MM.1S (cell line): ENCODE data around the gene SPHK1.

Experiments
- EZH2phosphoT487 ChIP-seq: fragments of 300-600 bp; sonication (generic); IDR thresholded peaks from 2 replicates; pipeline ENCODE4 v1.6.1; 2018; ENCODE audit warnings: antibody characterized with exemption, low read length
- TF ChIP-seq, protein P1 (sequence below): fragments of 300-600 bp; sonication (generic); IDR thresholded peaks from 2 replicates; pipeline ENCODE4 v1.5.1; 2016; ENCODE audit warnings: antibody characterized with exemption, low read length, mixed read lengths

DNA sequence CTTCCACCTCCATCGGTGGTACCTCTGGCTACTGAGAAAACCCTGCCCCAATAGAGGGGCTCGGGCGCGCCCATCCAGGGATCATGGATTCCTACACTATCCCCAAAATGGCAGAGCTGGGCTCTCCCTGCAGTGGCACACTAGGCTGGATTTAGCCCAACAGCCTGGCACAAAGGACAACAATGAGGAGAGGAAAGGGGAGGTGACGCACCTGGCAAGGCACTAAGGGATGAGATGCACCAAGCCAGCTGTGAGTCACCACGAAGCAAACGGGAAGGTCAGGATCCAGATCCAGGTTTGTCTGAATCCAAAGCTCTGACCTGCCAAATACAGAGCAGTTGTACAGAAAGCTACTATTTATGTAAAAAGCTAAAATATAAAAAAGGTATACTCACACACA lies 50.5 kb downstream of the SPHK1 start:
- no peak for TF ChIP-seq EZH2phosphoT487
- TF ChIP-seq, protein P1, sequence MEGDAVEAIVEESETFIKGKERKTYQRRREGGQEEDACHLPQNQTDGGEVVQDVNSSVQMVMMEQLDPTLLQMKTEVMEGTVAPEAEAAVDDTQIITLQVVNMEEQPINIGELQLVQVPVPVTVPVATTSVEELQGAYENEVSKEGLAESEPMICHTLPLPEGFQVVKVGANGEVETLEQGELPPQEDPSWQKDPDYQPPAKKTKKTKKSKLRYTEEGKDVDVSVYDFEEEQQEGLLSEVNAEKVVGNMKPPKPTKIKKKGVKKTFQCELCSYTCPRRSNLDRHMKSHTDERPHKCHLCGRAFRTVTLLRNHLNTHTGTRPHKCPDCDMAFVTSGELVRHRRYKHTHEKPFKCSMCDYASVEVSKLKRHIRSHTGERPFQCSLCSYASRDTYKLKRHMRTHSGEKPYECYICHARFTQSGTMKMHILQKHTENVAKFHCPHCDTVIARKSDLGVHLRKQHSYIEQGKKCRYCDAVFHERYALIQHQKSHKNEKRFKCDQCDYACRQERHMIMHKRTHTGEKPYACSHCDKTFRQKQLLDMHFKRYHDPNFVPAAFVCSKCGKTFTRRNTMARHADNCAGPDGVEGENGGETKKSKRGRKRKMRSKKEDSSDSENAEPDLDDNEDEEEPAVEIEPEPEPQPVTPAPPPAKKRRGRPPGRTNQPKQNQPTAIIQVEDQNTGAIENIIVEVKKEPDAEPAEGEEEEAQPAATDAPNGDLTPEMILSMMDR: no peak
